Esophagus (tissue), 2 donors: Measurements from ENCODE around the gene EPS8L3. TPM values are rescaled to one million over a fixed set of nuclear protein-coding genes. Genes with fewer than 3 reads are reported as not detected.
"Not testable (repeated sequence)": the region's sequence is repeated elsewhere in the genome, so short reads cannot be mapped to it uniquely, and the experiment has no call there.

Experiments
- H3K27ac ChIP-seq, 2 donors: one replicate each; pipeline ENCODE4 v1.5.1; 2013; ENCODE audit warnings: low read depth in 2 of 2, mild to moderate bottlenecking in 2 of 2, inconsistent platforms in 1 of 2, low read length in 1 of 2, moderate library complexity in 1 of 2
- H3K27me3 ChIP-seq, 2 donors: one replicate each; pipeline ENCODE4 v1.6.1; 2013; ENCODE audit warnings: low read length in 2 of 2, control low read depth in 1 of 2, mild to moderate bottlenecking in 1 of 2; ENCODE audit not compliant: insufficient read depth in 2 of 2, control insufficient read depth in 1 of 2
- H3K36me3 ChIP-seq, 2 donors: one replicate each; pipeline ENCODE4 v1.6.1; 2013; ENCODE audit warnings: low read length in 1 of 2; ENCODE audit not compliant: control insufficient read depth in 2 of 2, insufficient read depth in 2 of 2
- H3K4me1 ChIP-seq, 2 donors: one replicate each; pipeline ENCODE4 v1.6.1; 2013; ENCODE audit warnings: low read length in 1 of 2; ENCODE audit not compliant: control insufficient read depth in 2 of 2, insufficient read depth in 2 of 2
- H3K4me3 ChIP-seq, 2 donors: one replicate each; pipeline ENCODE4 v1.5.1; 2013; ENCODE audit warnings: low read length in 2 of 2, mild to moderate bottlenecking in 2 of 2, low read depth in 1 of 2, moderate library complexity in 1 of 2
- H3K9me3 ChIP-seq, 2 donors: one replicate each; pipeline ENCODE4 v1.6.1; 2013; ENCODE audit warnings: mild to moderate bottlenecking in 2 of 2, low read depth in 1 of 2, low read length in 1 of 2, moderate library complexity in 1 of 2; ENCODE audit not compliant: control insufficient read depth in 2 of 2, insufficient read depth in 1 of 2
- WGBS, 2 donors: extraction: QIAGEN DNeasy Blood & Tissue Kit; methylation state at CpG; one replicate each; pipeline ENCODE4 v1.1.7; 2013; 5-methylcytosine and 5-hydroxymethylcytosine counted together
- polyA plus RNA-seq, 2 donors: library from polyadenylated mRNA; stranded (reverse); fragments of 200-250 nt; gene quantifications; one replicate each; pipeline ENCODE4 v1.2.3, GENCODE V29; 2013
- donor health status: healthy with polysubstance abuse.
- donor health status: Bipolar disorder and iron deficiency.

Gene EPS8L3
- polyA plus RNA-seq, 2 donors: 0.10 to 0.28 TPM

DNA sequence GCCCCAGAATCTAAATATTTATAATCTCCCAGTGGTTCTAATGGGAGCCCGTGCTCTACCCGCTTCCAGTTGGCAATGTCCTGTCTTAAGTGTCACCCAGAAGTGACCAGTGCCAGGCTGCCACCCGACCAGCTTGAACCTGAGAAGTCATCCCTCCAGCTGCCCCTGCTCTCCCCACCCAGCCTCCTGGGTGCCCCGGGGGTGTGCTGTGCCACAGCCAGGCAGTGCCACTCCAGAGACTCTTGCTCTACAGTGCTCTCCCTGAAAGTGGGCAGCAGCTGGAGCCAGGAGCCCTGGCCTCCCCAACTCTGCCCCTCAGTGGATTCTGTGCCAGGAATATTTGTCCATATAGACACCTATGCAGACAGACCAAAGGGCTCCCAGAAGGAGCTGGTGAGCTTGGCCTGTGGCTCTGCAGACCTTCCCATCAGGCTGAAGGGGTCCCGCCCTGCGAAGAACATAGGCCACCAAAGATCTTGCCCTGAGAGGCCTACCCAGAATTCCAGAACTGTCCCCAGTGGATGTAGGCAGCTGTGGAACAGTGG lies 9.0 kb upstream of the EPS8L3 start:
- H3K36me3 ChIP-seq: no peaks in the 10 kb centered on the region
- WGBS, 2 donors: 91 to 94% methylated on average over 6 of the region's 6 CpGs
- no peaks in the 10 kb centered on the region for H3K9me3 ChIP-seq
- no peaks in the 10 kb centered on the region for H3K27me3 ChIP-seq
- H3K4me1 ChIP-seq: peaks cover 0 to 2% of the 10 kb centered on the region in 2 donors
- no peak overlapping the region for H3K27ac ChIP-seq
- no peak overlapping the region for H3K4me3 ChIP-seq

DNA sequence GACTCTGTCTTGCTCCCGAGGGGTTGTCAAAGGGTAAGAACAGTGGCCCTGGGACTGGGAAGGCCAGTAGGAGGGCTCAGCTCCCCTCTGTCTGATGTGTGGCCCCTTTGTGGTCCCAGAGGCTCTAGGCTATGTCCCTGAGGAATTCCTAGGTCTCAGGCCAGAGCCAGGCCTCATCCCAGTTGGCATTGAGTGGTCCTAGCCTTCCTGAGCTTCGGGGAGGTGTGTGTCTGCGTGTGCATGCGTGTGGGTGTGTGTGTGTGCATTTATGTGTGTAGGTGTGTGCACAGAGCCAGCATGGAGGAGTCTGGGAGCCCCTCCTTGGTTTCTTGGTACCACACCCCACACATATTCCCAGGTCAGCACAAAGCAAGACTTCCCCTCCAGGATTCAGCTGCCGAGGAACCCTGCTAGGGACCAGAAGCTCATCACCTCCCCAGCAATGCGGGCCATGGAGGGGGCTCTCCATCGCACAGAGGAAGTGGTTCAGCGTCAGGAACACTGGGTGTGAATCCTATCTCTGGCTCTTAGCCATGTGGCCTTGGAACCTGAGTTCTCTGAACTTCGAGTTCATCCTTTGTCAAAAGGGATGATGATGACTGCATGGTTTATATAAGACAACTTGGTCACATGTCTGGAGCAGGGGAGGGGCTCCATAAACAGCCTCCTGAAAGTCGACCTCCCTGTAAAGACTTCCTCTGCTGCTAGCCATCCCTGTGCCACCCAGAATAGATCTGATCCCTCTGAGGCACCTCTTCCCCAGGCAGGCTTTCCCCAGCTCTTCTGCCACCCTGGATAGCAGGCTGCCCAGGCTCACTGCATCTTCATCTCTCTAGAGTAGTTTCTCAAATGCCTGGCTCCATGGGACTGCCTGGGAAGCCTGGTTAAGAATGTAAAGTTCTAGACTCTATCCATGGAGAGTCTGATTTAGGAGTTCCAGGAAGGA lies 8.3 kb upstream of the EPS8L3 start:
- 70 to 74% methylated on average over 10 of the region's 10 CpGs for WGBS, 2 donors
- Histone ChIP-seq H3K36me3 (no peaks in the 10 kb centered on the region), H3K4me1 (peaks cover 0 to 2% of the 10 kb centered on the region in 2 donors), H3K27me3 (no peaks in the 10 kb centered on the region), H3K4me3 (no peak overlapping the region), H3K27ac (no peak overlapping the region), H3K9me3 (no peaks in the 10 kb centered on the region)

DNA sequence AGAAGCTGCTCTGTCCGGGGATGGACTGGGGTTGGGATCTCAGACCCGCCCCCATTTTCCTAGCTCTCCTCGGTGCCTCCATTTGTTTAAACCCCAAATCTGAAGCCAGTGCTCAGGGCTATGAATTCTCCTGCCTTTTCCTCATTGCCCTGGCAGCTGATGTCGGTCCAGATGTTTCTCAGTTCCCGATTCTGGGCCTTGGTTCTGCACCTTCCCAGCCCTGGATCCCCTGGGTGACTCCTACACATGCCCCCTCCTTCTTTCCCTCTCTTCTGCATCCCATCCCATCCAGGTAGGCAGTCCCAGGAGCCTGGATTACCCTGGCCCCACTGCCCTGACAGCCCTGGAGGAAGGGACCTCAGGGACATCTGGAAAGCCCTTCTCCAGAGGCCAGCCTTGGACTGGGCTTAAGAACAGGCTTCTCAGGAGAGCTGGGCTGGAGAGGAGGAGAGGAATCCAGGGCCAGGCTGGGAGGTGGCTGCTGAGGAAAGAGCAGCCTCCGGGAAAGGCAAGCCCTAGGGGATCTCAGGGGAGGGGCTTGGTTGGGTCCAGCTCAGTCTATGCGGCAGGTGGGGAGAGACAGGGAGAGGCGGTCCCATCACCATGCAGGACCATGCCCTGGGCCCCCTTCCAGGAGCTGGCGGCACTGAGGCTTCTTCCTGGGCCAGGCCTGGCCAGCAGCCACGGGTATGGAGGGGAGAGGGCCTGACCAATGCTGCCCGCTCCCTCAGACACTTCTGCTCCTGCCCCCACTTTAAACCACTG lies 6.8 kb upstream of the EPS8L3 start:
- WGBS, 2 donors: 75 to 80% methylated on average over 11 of the region's 11 CpGs
- no peaks in the 10 kb centered on the region for H3K27me3 ChIP-seq
- no peak overlapping the region for H3K27ac ChIP-seq
- peaks cover 0 to 2% of the 10 kb centered on the region in 2 donors for H3K4me1 ChIP-seq
- no peaks in the 10 kb centered on the region for H3K36me3 ChIP-seq
- H3K9me3 ChIP-seq: no peaks in the 10 kb centered on the region
- H3K4me3 ChIP-seq: no peak overlapping the region

DNA sequence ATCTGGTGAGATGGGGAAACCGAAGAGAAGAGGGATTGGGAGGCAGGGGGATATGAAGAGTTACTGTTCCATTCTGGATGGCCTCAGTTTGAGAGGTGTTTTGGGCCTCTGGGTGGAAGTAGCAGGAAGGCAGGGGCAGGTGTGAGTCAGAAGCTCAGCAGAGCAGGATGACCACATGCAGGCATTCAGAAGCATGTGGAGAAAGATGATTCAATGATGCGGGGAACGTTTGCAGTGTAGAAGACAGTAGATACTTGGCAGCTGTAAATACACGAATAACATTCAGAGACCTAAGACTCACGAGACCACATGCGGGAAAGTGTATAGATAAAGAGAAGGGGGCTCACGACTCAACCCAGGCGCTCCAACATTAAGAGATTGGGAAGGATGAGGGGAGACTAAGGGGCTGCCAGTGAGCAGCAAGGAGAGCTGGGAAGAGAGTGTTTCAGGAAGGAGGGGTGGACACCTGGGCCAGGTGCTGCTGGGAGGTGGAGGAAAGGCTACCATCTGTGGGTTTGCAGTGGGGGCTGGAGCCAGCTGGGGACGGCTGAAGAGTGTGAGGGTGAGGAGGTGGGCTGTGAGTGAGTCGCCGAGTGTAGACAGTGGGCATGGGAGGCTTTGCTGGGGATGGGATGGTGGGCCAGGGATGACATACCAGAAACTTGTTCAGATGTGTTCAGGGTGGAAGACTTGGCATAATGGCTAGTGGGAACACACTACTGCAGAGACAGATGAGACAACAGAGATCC lies 5.8 kb upstream of the EPS8L3 start:
- peaks cover 0 to 2% of the 10 kb centered on the region in 2 donors for H3K4me1 ChIP-seq
- H3K4me3 ChIP-seq: no peak overlapping the region
- H3K27me3 ChIP-seq: no peaks in the 10 kb centered on the region
- no peaks in the 10 kb centered on the region for H3K9me3 ChIP-seq
- WGBS, 2 donors: 88% methylated on average over 11 of the region's 11 CpGs
- no peak overlapping the region for H3K27ac ChIP-seq
- H3K36me3 ChIP-seq: no peaks in the 10 kb centered on the region

DNA sequence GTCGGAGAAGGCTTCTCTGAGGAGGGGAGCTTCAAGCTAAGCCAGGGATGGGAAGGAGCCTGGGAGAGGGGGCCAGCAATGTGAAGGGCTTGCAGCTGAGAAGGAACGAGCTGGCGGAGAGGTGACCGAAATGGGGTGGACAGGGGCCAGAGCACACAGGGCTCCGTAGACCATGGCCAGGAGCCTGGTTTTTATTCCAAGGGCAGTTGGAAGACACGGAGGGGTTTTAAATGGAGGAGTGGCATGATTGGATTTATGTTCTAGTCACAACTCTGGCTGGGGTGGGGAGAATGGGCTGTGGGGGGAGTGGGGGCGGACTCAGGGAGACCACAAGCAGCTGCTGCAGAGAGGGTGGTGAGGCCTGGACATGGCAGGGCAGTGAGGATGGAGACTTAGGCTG lies 5.1 kb upstream of the EPS8L3 start:
- no peaks in the 10 kb centered on the region for H3K27me3 ChIP-seq
- no peaks in the 10 kb centered on the region for H3K9me3 ChIP-seq
- H3K36me3 ChIP-seq: no peaks in the 10 kb centered on the region
- H3K27ac ChIP-seq: no peak overlapping the region
- WGBS, 2 donors: 90% methylated on average over 7 of the region's 7 CpGs
- H3K4me1 ChIP-seq: no peaks in the 10 kb centered on the region
- no peak overlapping the region for H3K4me3 ChIP-seq

DNA sequence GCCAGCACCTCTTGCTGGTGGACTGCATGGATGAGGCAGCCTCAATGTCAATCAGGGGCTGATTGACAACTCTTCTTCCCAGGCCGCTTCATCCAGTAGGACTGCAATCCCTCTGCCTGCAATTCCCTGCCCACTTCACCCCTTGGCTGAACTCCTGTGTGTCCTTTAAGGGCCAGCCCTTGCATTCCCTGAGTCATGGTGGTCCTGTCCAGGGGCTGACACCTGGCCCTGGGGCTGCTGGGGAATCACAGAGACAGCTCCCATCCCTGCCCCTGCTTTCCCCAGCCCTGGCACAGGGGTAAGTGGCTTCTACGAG lies 4.6 kb upstream of the EPS8L3 start:
- Histone ChIP-seq H3K9me3 (no peaks in the 10 kb centered on the region), H3K27me3 (no peaks in the 10 kb centered on the region), H3K36me3 (no peaks in the 10 kb centered on the region), H3K27ac (no peak overlapping the region), H3K4me1 (peaks cover 0 to 1% of the 10 kb centered on the region in 2 donors), H3K4me3 (no peak overlapping the region)
- WGBS, 2 donors: 88 to 93% methylated on average over 2 of the region's 2 CpGs

DNA sequence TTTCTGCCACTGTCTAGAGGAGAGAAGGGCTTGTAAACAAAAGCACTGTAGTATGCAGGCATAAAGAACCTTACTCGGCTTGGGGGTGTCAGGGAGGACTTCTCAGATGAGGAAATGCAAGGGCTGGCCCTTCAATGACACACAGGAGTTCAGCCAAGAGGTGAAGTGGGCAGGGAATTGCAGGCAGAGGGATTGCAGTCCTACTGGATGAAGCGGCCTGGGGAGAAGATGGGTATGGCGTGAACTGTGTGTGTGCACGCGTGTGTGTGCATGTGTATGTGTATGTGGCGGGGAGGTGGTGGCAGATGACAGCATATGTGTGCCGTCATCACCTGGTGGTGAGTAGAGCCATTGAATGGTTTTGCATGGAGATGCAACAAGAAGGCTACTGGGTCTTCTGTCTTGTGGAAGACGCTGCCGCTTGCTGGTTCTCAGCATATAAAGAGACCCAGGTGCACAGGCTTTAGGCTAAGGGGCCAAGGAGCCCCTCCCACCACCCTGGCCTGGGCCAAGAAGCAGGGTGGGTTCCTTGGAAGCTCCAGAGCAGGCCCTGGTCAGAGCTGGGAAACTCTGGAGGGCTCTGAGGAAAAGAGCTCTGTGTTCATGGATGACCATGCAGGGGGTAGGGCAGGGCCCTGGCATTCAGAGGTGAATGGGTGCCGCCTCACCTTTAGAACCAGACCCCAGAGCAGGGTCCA lies 4.1 kb upstream of the EPS8L3 start:
- H3K4me1 ChIP-seq: peaks cover 0 to 3% of the 10 kb centered on the region in 2 donors
- H3K36me3 ChIP-seq: no peaks in the 10 kb centered on the region
- no peaks in the 10 kb centered on the region for H3K27me3 ChIP-seq
- H3K27ac ChIP-seq: no peak overlapping the region
- H3K4me3 ChIP-seq: no peak overlapping the region
- no peaks in the 10 kb centered on the region for H3K9me3 ChIP-seq
- 90 to 91% methylated on average over 10 of the region's 10 CpGs for WGBS, 2 donors

DNA sequence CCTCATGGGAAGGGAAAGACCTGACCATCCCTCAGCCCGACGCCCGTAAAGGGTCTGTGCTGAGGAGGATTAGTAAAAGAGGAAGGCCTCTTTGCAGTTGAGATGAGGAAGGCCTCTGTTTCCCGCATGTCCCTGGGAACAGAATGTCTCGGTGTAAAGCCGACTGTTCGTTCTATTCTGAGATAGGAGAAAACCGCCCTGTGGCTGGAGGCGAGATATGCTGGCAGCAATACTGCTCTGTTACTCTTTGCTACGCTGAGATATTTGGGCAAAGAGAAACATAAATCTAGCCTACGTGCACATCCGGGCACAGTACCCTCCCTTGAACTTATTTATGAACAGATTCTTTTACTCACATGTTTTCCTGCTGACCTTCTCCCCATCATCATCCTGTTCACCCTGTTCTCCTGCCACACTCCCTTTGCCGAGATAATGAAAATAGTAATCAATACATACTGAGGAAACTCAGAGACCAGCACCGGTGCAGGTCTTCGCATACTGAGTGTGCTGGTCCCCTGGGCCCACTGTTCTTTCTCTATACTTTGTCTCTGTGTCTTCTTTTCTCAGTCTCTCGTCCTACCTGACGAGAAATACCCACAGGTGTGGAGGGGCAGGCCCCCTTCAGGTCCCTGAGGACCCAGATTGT lies 3.4 kb upstream of the EPS8L3 start:
- H3K27ac ChIP-seq, H3K9me3 ChIP-seq, H3K4me3 ChIP-seq, H3K4me1 ChIP-seq, H3K27me3 ChIP-seq, H3K36me3 ChIP-seq: not testable (repeated sequence)
- 73 to 82% methylated on average over 17 of the region's 17 CpGs for WGBS, 2 donors
